ENCODE results near the gene PAM.

The PAM gene

DNA sequence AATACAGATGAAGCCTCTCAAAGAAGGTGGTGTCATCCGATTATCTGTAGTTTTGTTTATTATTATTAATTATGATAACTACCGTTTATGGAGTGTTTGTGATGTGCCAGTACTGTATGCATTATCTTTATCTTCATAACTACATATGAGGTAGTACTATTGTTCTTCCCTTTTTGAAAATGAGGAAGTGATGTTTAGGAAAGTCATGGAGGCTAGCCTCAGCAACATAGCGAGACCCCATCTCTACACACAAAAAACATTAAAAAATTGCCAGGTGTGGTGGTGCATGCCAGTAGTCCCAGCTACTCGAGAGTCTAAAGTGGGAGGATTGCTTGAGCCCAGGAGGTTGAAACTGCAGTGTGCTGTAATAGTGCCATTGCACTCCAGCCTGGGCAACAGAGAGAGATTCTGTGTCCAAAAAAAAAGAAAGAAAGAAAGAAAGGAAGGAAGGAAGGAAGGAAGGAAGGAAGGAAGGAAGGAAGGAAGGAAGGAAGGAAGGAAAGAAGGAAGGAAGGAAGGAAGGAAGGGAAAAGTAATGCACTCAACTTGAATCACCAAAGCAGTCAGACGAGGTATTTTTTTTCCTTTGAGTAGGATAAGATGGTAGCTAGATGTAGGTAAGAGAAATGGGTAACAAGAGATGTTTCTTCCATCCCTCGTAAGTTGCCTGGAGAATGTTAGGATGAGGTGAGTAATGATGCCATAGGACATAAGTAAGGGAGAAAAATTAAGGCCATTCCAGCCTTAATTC, 47.8 kb downstream of the PAM start:
- no peak overlapping the region for H3K4me3 ChIP-seq (ENCODE audit: low read length)
- no peak for DNase-seq (ENCODE audit: low read depth)
- TF ChIP-seq, protein P1, sequence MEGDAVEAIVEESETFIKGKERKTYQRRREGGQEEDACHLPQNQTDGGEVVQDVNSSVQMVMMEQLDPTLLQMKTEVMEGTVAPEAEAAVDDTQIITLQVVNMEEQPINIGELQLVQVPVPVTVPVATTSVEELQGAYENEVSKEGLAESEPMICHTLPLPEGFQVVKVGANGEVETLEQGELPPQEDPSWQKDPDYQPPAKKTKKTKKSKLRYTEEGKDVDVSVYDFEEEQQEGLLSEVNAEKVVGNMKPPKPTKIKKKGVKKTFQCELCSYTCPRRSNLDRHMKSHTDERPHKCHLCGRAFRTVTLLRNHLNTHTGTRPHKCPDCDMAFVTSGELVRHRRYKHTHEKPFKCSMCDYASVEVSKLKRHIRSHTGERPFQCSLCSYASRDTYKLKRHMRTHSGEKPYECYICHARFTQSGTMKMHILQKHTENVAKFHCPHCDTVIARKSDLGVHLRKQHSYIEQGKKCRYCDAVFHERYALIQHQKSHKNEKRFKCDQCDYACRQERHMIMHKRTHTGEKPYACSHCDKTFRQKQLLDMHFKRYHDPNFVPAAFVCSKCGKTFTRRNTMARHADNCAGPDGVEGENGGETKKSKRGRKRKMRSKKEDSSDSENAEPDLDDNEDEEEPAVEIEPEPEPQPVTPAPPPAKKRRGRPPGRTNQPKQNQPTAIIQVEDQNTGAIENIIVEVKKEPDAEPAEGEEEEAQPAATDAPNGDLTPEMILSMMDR (IDR thresholded peaks at IDR 0.05; ENCODE audit: insufficient read depth, low read depth, low read length, missing control alignments): no peak

DNA sequence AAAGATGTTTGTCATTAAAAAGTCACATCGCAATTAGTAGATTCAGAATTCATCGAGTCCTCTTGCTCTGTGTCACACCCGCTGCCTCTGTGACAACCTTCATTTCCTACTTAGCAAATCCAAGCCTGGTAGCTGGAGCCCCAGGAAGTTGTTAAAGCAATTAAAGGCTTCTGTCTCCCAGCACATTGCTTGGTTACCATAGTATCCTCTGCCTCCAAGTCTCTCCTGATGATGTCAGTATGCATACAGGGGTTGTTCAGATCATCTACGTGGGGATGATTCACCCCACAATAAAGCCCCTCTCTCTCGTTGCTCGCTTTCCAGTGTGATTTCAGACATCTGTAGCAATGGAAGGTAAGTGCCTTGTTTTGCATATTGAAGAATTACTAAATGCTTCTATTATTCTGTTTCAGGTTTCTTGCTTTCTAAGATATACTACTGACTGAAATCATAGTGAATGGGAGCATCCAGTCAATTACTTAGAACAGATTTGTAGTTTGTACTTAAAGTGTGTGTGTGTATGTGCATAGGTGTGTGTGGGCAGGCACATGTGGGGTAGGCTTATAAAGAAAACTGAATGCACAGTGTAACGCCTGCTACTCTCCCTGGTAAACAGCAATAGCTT, 52.9 kb downstream of the PAM start:
- DNase-seq (ENCODE audit: low read depth): no peak

DNA sequence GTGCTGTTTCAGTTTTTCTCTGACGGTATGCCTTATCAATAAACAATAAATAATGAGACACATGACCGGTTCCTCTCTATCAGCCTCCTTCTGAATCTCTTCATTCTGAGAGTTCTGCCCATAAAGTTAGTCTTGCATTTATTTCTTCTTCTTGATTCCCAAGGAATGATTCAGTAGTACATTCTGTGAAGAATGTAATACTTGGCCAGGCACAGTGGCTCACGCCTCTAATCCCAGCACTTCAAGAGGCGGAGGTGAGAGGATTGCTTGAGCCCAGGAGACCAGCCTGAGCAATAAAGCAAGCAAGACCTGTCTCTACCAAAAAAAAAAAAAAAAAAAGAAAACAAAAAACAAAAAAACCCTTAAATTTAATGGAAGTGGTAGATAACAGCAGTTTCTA, 53.9 kb downstream of the PAM start:
- no peak overlapping the region for H3K4me3 ChIP-seq (ENCODE audit: low read length)
- DNase-seq (ENCODE audit: low read depth): no peak
- TF ChIP-seq, protein P1 (IDR thresholded peaks at IDR 0.05; ENCODE audit: insufficient read depth, low read depth, low read length, missing control alignments): no peak

More for the DNA sequence above, 52.9 kb downstream of the PAM start:
- TF ChIP-seq, protein P1 (IDR thresholded peaks at IDR 0.05; ENCODE audit: insufficient read depth, low read depth, low read length, missing control alignments): no peak
- H3K4me3 ChIP-seq (ENCODE audit: low read length): no peak overlapping the region

DNA sequence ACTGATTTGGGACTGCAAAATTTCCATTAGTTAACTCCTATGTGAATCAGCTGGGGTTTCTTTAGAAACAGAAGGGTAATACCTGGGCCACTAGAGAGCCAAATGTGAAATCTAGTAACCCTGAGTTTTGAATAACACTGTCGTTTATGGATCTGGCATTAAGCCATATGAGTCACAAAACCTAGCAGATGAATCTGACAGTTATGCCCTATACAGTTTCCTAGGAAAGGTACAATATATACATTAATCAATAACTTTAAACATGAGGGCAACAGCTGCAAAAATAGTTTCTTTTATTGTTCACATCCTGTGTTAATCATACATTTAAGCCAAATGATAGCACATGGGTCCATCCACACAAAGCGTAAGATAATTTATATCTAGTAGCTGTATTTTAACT, 56.9 kb downstream of the PAM start:
- H3K4me3 ChIP-seq (ENCODE audit: low read length): no peak overlapping the region
- TF ChIP-seq, protein P1 (IDR thresholded peaks at IDR 0.05; ENCODE audit: insufficient read depth, low read depth, low read length, missing control alignments): no peak
- DNase-seq (ENCODE audit: low read depth): peak; percentile 74

DNA sequence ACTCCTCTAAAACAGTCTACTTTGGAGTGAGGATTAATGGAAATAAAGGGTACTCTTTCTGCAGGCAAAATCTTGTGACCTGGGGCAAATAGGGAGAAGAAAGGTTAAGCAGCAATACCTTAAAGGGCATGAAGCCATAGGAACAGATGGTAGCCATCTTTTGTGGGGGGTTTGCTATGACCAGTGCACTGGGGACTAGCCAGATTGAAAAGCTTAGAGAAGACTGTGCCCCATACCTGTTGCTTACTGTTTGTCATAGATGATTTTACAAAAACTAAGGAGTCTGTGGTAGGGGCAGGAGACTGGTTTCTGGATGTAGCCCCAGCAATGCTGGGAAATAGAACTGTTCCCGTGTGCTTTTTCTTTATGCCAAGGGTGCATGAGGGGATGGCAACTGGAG, 58.6 kb downstream of the PAM start:
- H3K4me3 ChIP-seq (ENCODE audit: low read length): no peak overlapping the region
- TF ChIP-seq, protein P1 (IDR thresholded peaks at IDR 0.05; ENCODE audit: insufficient read depth, low read depth, low read length, missing control alignments): no peak

DNA sequence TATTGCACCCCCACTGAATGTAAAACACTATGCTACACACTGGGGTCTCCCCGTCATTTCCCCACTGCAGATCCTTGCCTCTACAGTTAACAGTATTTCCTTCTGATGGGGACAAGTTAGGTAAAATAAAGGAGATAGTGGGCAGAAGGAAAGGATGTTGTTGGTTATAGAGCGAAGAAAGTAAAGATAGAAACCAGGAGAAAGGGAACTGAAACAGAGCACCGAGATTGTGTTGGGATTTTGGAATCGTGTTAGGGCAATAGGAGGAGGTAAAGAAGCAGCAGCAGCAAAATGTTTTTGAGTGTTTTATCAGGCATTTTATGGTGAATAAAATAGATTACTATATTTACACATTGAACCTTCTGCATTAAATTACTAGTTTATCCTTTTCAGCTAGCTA, 60.0 kb downstream of the PAM start:
- no peak overlapping the region for H3K4me3 ChIP-seq (ENCODE audit: low read length)
- TF ChIP-seq, protein P1 (IDR thresholded peaks at IDR 0.05; ENCODE audit: insufficient read depth, low read depth, low read length, missing control alignments): no peak
- no peak for DNase-seq (ENCODE audit: low read depth)

More for the DNA sequence above, 58.6 kb downstream of the PAM start:
- DNase-seq (ENCODE audit: low read depth): no peak
